GM13977 (cell line): ENCODE data around the gene KLHL26.

Experiments
- DNase-seq: peaks from one replicate; pipeline ENCODE4 v3.0.0; 2012; ENCODE audit warnings: low spot score
- in situ Hi-C: fragments of 300-500 bp; cut with MboI; formaldehyde crosslinking; loops from one replicate; pipeline ENCODE4 v1.12.0; 2022; ENCODE audit warnings: low sequenced_read_pairs, low pct_unique_long_range_greater_than_20kb, mixed read lengths, inconsistent platforms; ENCODE audit not compliant: unreplicated experiment
- TF ChIP-seq, protein P1 (sequence below): IDR thresholded peaks from 2 replicates; pipeline ENCODE4 v1.5.1; 2012; ENCODE audit warnings: mild to moderate bottlenecking, control low read depth; ENCODE audit not compliant: insufficient read depth; ENCODE audit errors: extremely low read depth, missing control alignments

KLHL26 gene

GRCh38 chr19:18699403-18700054 lies 62.7 kb downstream of the KLHL26 start:
- TF ChIP-seq, protein P1, sequence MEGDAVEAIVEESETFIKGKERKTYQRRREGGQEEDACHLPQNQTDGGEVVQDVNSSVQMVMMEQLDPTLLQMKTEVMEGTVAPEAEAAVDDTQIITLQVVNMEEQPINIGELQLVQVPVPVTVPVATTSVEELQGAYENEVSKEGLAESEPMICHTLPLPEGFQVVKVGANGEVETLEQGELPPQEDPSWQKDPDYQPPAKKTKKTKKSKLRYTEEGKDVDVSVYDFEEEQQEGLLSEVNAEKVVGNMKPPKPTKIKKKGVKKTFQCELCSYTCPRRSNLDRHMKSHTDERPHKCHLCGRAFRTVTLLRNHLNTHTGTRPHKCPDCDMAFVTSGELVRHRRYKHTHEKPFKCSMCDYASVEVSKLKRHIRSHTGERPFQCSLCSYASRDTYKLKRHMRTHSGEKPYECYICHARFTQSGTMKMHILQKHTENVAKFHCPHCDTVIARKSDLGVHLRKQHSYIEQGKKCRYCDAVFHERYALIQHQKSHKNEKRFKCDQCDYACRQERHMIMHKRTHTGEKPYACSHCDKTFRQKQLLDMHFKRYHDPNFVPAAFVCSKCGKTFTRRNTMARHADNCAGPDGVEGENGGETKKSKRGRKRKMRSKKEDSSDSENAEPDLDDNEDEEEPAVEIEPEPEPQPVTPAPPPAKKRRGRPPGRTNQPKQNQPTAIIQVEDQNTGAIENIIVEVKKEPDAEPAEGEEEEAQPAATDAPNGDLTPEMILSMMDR = no peak
- DNase-seq = no peak
- in situ Hi-C loops = no loop called here

DNA sequence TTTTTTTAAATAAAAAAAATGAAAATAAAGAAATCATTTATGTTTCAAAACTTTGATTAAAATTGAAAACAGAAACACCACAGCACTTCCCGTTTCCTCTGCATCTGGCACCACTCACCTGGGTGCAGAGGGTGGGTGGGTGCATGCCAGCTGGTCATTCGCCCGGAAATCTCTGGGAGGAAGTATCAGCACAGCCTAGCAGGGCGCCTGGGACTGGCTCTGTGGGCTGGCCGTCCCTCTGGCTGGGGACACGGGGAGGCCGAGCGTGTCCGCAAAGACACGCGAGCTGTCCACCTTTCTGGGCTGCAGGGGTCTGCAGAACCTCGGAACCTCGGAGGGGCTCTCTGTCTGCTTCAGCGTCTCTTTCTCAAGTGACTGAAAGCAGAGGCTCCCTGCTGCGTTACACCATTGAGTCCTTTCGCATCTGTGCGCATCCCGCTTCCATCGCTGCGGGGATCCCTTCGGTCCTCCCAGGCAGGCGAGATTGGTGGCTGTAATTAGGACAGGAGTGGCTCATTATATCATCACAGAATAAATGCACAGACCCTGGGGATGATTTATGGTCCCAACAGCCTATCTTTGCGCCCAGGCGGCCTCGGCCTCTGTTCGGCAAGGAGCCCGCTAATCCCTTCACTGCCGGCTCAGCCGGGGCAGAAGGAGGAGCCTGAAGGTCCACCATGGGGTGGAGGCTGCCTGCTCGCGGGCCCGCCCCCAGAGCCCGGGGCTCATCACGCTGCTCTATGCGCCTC lies 63.8 kb downstream of the KLHL26 start:
- in situ Hi-C loops = no loop called here
- TF ChIP-seq, protein P1 = no peak
- peak; percentile 86 for DNase-seq

- DNase-seq = no peak
These were observed 64.4 kb downstream of the KLHL26 start for GRCh38 chr19:18701250-18701608.

GRCh38 chr19:18704054-18704453 lies 67.2 kb downstream of the KLHL26 start:
- TF ChIP-seq, protein P1 = no peak
- no peak for DNase-seq
- in situ Hi-C loops = no loop called here

More at GRCh38 chr19:18701250-18701608, 64.4 kb downstream of the KLHL26 start:
- TF ChIP-seq, protein P1 = no peak
- in situ Hi-C loops = no loop called here

GRCh38 chr19:18704971-18705370 lies 68.1 kb downstream of the KLHL26 start:
- no peak for DNase-seq
- TF ChIP-seq, protein P1 = no peak
- in situ Hi-C loops = no loop called here

GRCh38 chr19:18708452-18709231 lies 71.8 kb downstream of the KLHL26 start:
- TF ChIP-seq, protein P1 = no peak
- no peak for DNase-seq
- in situ Hi-C loops = no loop called here
